AG09319 (cell line): ENCODE results near the gene DAB2IP.
"Not testable (repeated sequence)": the region's sequence is repeated elsewhere in the genome, so short reads cannot be mapped to it uniquely, and the experiment has no call there.

Experiments
- DNase-seq: peaks from one replicate; pipeline ENCODE4 v3.0.0-alpha.2; 2010; ENCODE audit warnings: low read depth; ENCODE audit errors: extremely low read depth
- CTCF ChIP-seq: IDR thresholded peaks from 2 replicates; pipeline ENCODE4 v1.5.1; 2011; ENCODE audit warnings: low read depth, mild to moderate bottlenecking, inconsistent platforms, low read length, moderate library complexity

DAB2IP gene

GRCh38 chr9:121786543-121786948 lies 135.1 kb downstream of the DAB2IP start:
- no peak for DNase-seq
- TF ChIP-seq CTCF: no peak

- TF ChIP-seq CTCF: no peak
- no peak for DNase-seq
Measured at GRCh38 chr9:121786998-121787422, 135.6 kb downstream of the DAB2IP start.

- DNase-seq: no peak
- no peak for TF ChIP-seq CTCF
Measured at GRCh38 chr9:121788686-121789366, 137.4 kb downstream of the DAB2IP start.

- DNase-seq: no peak
- TF ChIP-seq CTCF: no peak
Measured at GRCh38 chr9:121790841-121791240, 139.4 kb downstream of the DAB2IP start.

GRCh38 chr9:121792476-121792875 lies 141.0 kb downstream of the DAB2IP start:
- DNase-seq: not testable (repeated sequence)

GRCh38 chr9:121794334-121794733 lies 142.9 kb downstream of the DAB2IP start:
- not testable (repeated sequence) for DNase-seq

GRCh38 chr9:121797081-121797480 lies 145.6 kb downstream of the DAB2IP start:
- DNase-seq: no peak
- TF ChIP-seq CTCF: no peak

GRCh38 chr9:121798941-121799340 lies 147.5 kb downstream of the DAB2IP start:
- no peak for TF ChIP-seq CTCF
- DNase-seq: no peak
